PC-3 (cell line): ENCODE results near the gene ZDHHC6. TPM values are rescaled to one million over a fixed set of nuclear protein-coding genes. Genes with fewer than 3 reads are reported as not detected.
A peak's percentile ranks its signal among the peaks of the same experiment; 100 is the strongest.

Experiments used
- ATAC-seq: fragments of 200-7000 bp; cut with Tn5 transposase; 2 replicates; pipeline ENCODE4 v1.9.1; 2020; ENCODE audit warnings: mild to moderate bottlenecking, moderate library complexity
- BruUV-seq: library from RNA; stranded (reverse); fragments of 400-500 nt; replicated peaks from 2 replicates; lab custom pipeline; 2021; lab: Mats Ljungman, UMichigan
- CTCF ChIA-PET: fragments of 300-600 bp; sonication (Branson Sonifier 250); formaldehyde crosslinking; loops from one replicate; lab custom pipeline; 2022; ENCODE audit warnings: antibody characterized with exemption; lab: Charles Lee
- POLR2A ChIA-PET: fragments of 300-600 bp; sonication (Branson Sonifier 250); formaldehyde crosslinking; loops from one replicate; lab custom pipeline; 2022; ENCODE audit warnings: antibody characterized with exemption; ENCODE audit not compliant: unreplicated experiment; lab: Charles Lee
- DNase-seq: peaks from one replicate; pipeline ENCODE4 v3.0.0-alpha.2; 2015
- H2AFZ ChIP-seq: fragments of 300-600 bp; sonication (generic); 2 replicates; pipeline ENCODE4 v1.6.0; 2016; ENCODE audit warnings: antibody characterized with exemption, low read length
- H3F3A ChIP-seq: fragments of 300-600 bp; sonication (generic); one replicate; pipeline ENCODE4 v1.6.0; 2017; ENCODE audit warnings: antibody characterized with exemption, low read length, control low read depth, mild to moderate bottlenecking; ENCODE audit not compliant: unreplicated experiment
- H3K27ac ChIP-seq: fragments of 300-600 bp; sonication (generic); 2 replicates; pipeline ENCODE4 v1.5.1; 2016; ENCODE audit warnings: mild to moderate bottlenecking, low read length
- H3K27me3 ChIP-seq: fragments of 300-600 bp; sonication (generic); 2 replicates; pipeline ENCODE4 v1.6.1; 2016; ENCODE audit warnings: low read length, mixed read lengths
- H3K36me3 ChIP-seq: fragments of 300-600 bp; sonication (generic); 2 replicates; pipeline ENCODE4 v1.6.1; 2016; ENCODE audit warnings: low read depth, mixed run types, low read length, mixed read lengths
- H3K4me1 ChIP-seq: fragments of 300-600 bp; sonication (generic); 2 replicates; pipeline ENCODE4 v1.5.1; 2016; ENCODE audit warnings: low read length; ENCODE audit not compliant: insufficient read depth
- H3K4me2 ChIP-seq: fragments of 300-600 bp; sonication (generic); 2 replicates; pipeline ENCODE4 v1.6.0; 2016; ENCODE audit warnings: low read length
- H3K4me3 ChIP-seq: fragments of 300-600 bp; sonication (generic); 2 replicates; pipeline ENCODE4 v1.5.1; 2016; ENCODE audit warnings: mild to moderate bottlenecking, low read length, mixed read lengths
- H3K79me2 ChIP-seq: fragments of 300-600 bp; sonication (generic); 2 replicates; pipeline ENCODE4 v1.6.1; 2017; ENCODE audit warnings: low read length, mixed read lengths
- H3K9ac ChIP-seq: fragments of 300-600 bp; sonication (generic); 2 replicates; pipeline ENCODE4 v1.6.0; 2016; ENCODE audit warnings: mild to moderate bottlenecking, low read length
- H3K9me2 ChIP-seq: fragments of 300-600 bp; sonication (generic); replicated peaks from 2 replicates; pipeline ENCODE4 v1.6.1; 2016; ENCODE audit warnings: mixed run types, low read length, mixed read lengths
- H3K9me3 ChIP-seq: fragments of 300-600 bp; sonication (generic); 2 replicates; pipeline ENCODE4 v1.6.1; 2016; ENCODE audit warnings: low read length, mixed read lengths
- H4K20me1 ChIP-seq: fragments of 300-600 bp; sonication (generic); 2 replicates; pipeline ENCODE4 v1.6.1; 2016; ENCODE audit warnings: low read length, mixed read lengths
- EZH2 ChIP-seq: fragments of 300-600 bp; sonication (generic); IDR thresholded peaks from one replicate; pipeline ENCODE4 v1.6.1; 2017; ENCODE audit warnings: antibody characterized with exemption, mild to moderate bottlenecking, low read length; ENCODE audit not compliant: unreplicated experiment
- EZH2phosphoT487 ChIP-seq: fragments of 300-600 bp; sonication (generic); IDR thresholded peaks from 2 replicates; pipeline ENCODE4 v1.6.1; 2018; ENCODE audit warnings: mild to moderate bottlenecking, antibody characterized with exemption, low read length, borderline replicate concordance
- intact Hi-C: fragments of 100-400 bp; cut with micrococcal nuclease; formaldehyde crosslinking; loops from 2 replicates; pipeline ENCODE4 v1.9.0; 2023
- total RNA-seq: library from RNA; depleted of rRNA; stranded (reverse); fragments of >200 nt; gene quantifications from 2 replicates; pipeline ENCODE4 v1.2.3, GENCODE V29; 2014
- TF ChIP-seq, protein P1 (sequence below): fragments of 300-600 bp; sonication (generic); conservative IDR thresholded peaks from 2 replicates; pipeline ENCODE4 v1.5.1; 2017; ENCODE audit warnings: antibody characterized with exemption, low read depth, mild to moderate bottlenecking, low read length

Gene ZDHHC6
- total RNA-seq, 1 experiment from 2014 or later: 17.7 TPM

- Histone ChIP-seq H3K4me1 (peaks cover 23% of the 10 kb centered on the region), H3F3A (no peaks in the 10 kb centered on the region), H2AFZ (no peak overlapping the region), H3K27me3 (no peaks in the 10 kb centered on the region), H4K20me1 (no peaks in the 10 kb centered on the region), H3K36me3 (no peaks in the 10 kb centered on the region), H3K9me2 (no peaks in the 10 kb centered on the region), H3K27ac (no peak overlapping the region), H3K4me2 (no peak overlapping the region), H3K9me3 (no peaks in the 10 kb centered on the region), H3K9ac (no peak overlapping the region), H3K4me3 (no peak overlapping the region), H3K79me2 (no peaks in the 10 kb centered on the region)
- no peak for ATAC-seq
- BruUV-seq: no TSS peak
- DNase-seq: no peak
- TF ChIP-seq, protein P1, sequence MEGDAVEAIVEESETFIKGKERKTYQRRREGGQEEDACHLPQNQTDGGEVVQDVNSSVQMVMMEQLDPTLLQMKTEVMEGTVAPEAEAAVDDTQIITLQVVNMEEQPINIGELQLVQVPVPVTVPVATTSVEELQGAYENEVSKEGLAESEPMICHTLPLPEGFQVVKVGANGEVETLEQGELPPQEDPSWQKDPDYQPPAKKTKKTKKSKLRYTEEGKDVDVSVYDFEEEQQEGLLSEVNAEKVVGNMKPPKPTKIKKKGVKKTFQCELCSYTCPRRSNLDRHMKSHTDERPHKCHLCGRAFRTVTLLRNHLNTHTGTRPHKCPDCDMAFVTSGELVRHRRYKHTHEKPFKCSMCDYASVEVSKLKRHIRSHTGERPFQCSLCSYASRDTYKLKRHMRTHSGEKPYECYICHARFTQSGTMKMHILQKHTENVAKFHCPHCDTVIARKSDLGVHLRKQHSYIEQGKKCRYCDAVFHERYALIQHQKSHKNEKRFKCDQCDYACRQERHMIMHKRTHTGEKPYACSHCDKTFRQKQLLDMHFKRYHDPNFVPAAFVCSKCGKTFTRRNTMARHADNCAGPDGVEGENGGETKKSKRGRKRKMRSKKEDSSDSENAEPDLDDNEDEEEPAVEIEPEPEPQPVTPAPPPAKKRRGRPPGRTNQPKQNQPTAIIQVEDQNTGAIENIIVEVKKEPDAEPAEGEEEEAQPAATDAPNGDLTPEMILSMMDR: no peak
- TF ChIP-seq EZH2: no peak
- no peak for TF ChIP-seq EZH2phosphoT487
- ChIA-PET POLR2A (no interaction called here), CTCF (no interaction called here)
- intact Hi-C loops: no loop called here
Measured at GRCh38 chr10:112393341-112393740, 53.4 kb downstream of the ZDHHC6 start.

DNA sequence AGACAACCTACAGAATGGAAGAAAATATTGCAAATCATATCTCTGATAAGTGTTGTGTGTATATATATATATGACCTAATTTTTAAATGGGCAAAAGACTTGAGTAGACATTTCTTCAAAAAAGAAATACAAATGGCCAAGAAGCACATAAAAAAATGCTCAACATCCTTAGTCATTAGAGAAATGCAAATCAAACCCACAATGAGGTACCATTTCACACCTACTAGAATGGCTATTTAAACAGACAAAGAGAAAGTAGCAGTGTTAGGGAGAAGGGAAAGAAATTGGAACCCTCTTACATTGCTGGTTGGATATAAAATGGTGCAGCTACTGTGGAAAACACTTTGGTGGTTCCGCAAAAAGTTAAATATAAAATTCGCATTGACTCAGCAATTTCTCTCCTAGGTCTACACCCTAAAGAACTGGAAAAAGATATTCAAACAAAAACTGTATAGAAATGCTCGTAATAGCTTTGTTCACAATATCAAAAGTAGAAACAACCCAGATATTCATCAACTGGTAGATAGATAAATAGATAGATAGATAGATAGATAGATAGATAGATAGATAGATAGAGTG lies 56.5 kb downstream of the ZDHHC6 start:
- no peaks in the 10 kb centered on the region for H4K20me1 ChIP-seq
- ChIA-PET CTCF (no interaction called here), POLR2A (no interaction called here)
- TF ChIP-seq EZH2phosphoT487 (no peak), EZH2 (no peak)
- TF ChIP-seq, protein P1: no peak
- H3K27ac ChIP-seq: no peak overlapping the region
- peaks cover 23% of the 10 kb centered on the region for H3K4me1 ChIP-seq
- ATAC-seq: no peak
- no TSS peak for BruUV-seq
- no peak overlapping the region for H3K9ac ChIP-seq
- no peaks in the 10 kb centered on the region for H3K79me2 ChIP-seq
- no peaks in the 10 kb centered on the region for H3K9me2 ChIP-seq
- H3K27me3 ChIP-seq: no peaks in the 10 kb centered on the region
- DNase-seq: no peak
- no peaks in the 10 kb centered on the region for H3K9me3 ChIP-seq
- no peaks in the 10 kb centered on the region for H3K36me3 ChIP-seq
- intact Hi-C loops: no loop called here
- no peak overlapping the region for H3K4me2 ChIP-seq
- H2AFZ ChIP-seq: no peak overlapping the region
- H3K4me3 ChIP-seq: no peak overlapping the region
- H3F3A ChIP-seq: no peaks in the 10 kb centered on the region

GRCh38 chr10:112389271-112389822 lies 57.4 kb downstream of the ZDHHC6 start:
- BruUV-seq: no TSS peak
- ATAC-seq (peak; percentile 96), DNase-seq (peak; percentile 81)
- ChIA-PET CTCF (no interaction called here), POLR2A (no interaction called here)
- no peaks in the 10 kb centered on the region for H4K20me1 ChIP-seq
- peak overlapping the region; percentile 27; the same call in 1 of the 2 replicates for H2AFZ ChIP-seq
- TF ChIP-seq, protein P1: no peak
- TF ChIP-seq EZH2: no peak
- TF ChIP-seq EZH2phosphoT487: no peak
- no peak overlapping the region for H3K9ac ChIP-seq
- no peaks in the 10 kb centered on the region for H3F3A ChIP-seq
- peak overlapping the region; percentile 68 for H3K27ac ChIP-seq
- no peaks in the 10 kb centered on the region for H3K36me3 ChIP-seq
- no peaks in the 10 kb centered on the region for H3K79me2 ChIP-seq
- no peaks in the 10 kb centered on the region for H3K9me2 ChIP-seq
- intact Hi-C loops: no loop called here
- peak overlapping the region; percentile 20 for H3K4me2 ChIP-seq
- no peaks in the 10 kb centered on the region for H3K27me3 ChIP-seq
- no peaks in the 10 kb centered on the region for H3K9me3 ChIP-seq
- no peak overlapping the region for H3K4me3 ChIP-seq
- peaks cover 23% of the 10 kb centered on the region for H3K4me1 ChIP-seq
